ENCODE measurements around the gene UGT1A3. TPM values are rescaled to one million over a fixed set of nuclear protein-coding genes. Genes with fewer than 3 reads are reported as not detected.
"Not testable (repeated sequence)": the region's sequence is repeated elsewhere in the genome, so short reads cannot be mapped to it uniquely, and the experiment has no call there.

Gene UGT1A3
- total and polyA plus RNA-seq, 11 donors = not detected

GRCh38 chr2:233745073-233745755 is 16.4 kb downstream of the UGT1A3 start:
- no peaks in the 10 kb centered on the region for H3K36me3 ChIP-seq
- no peaks in the 10 kb centered on the region for H3K9me3 ChIP-seq
- WGBS, 4 donors = 75 to 77% (median 77%) methylated on average over 5 of the region's 5 CpGs
- H3K27me3 ChIP-seq = peaks cover 0 to 6% (median 0%) of the 10 kb centered on the region in 9 donors
- H3K4me3 ChIP-seq = no peak overlapping the region
- intact Hi-C loops (cut with DNase I) = no loop called here
- no peak for DNase-seq
- no peak for TF ChIP-seq POLR2A (IDR thresholded peaks at IDR 0.05)
- no peak for TF ChIP-seq CTCF (IDR thresholded peaks at IDR 0.05)
- no peak overlapping the region for H3K27ac ChIP-seq
- ATAC-seq = no peak
- H3K4me1 ChIP-seq = no peaks in the 10 kb centered on the region

GRCh38 chr2:233745838-233746237 is 17.0 kb downstream of the UGT1A3 start:
- DNase-seq; H3K36me3 ChIP-seq; H3K27me3 ChIP-seq; H3K27ac ChIP-seq; intact Hi-C loops (cut with DNase I); H3K4me1 ChIP-seq; H3K9me3 ChIP-seq; H3K4me3 ChIP-seq; ATAC-seq: not testable (repeated sequence)
- 57 to 70% (median 59%) methylated on average over 2 of the region's 2 CpGs for WGBS, 4 donors

GRCh38 chr2:233746475-233747282 is 17.8 kb downstream of the UGT1A3 start:
- Histone ChIP-seq H3K4me3 (no peak overlapping the region), H3K36me3 (no peaks in the 10 kb centered on the region), H3K4me1 (no peaks in the 10 kb centered on the region), H3K9me3 (peaks cover 0 to 3% (median 0%) of the 10 kb centered on the region in 12 donors), H3K27me3 (peaks cover 0 to 6% (median 0%) of the 10 kb centered on the region in 9 donors), H3K27ac (no peak overlapping the region)
- no peak for ATAC-seq
- DNase-seq = no peak
- TF ChIP-seq POLR2A (IDR thresholded peaks at IDR 0.05) (no peak), CTCF (IDR thresholded peaks at IDR 0.05) (no peak)
- intact Hi-C loops (cut with DNase I) = no loop called here
- WGBS, 4 donors = 69 to 77% (median 73%) methylated on average over 9 to 10 of the region's 10 CpGs

GRCh38 chr2:233747283-233747544 is 18.4 kb downstream of the UGT1A3 start:
- TF ChIP-seq POLR2A (IDR thresholded peaks at IDR 0.05) = no peak
- no peak for TF ChIP-seq CTCF (IDR thresholded peaks at IDR 0.05)
- 83 to 95% (median 87%) methylated on average over 6 of the region's 6 CpGs for WGBS, 4 donors
- H3K4me3 ChIP-seq = no peak overlapping the region
- DNase-seq = no peak
- intact Hi-C loops (cut with DNase I) = no loop called here
- no peak overlapping the region for H3K27ac ChIP-seq
- peaks cover 0 to 3% (median 0%) of the 10 kb centered on the region in 12 donors for H3K9me3 ChIP-seq
- H3K4me1 ChIP-seq = no peaks in the 10 kb centered on the region
- H3K27me3 ChIP-seq = peaks cover 0 to 3% (median 0%) of the 10 kb centered on the region in 9 donors
- ATAC-seq = no peak
- H3K36me3 ChIP-seq = no peaks in the 10 kb centered on the region

- intact Hi-C loops (cut with DNase I); DNase-seq; H3K27me3 ChIP-seq; ATAC-seq; H3K4me3 ChIP-seq; H3K9me3 ChIP-seq; H3K27ac ChIP-seq; H3K36me3 ChIP-seq; H3K4me1 ChIP-seq: not testable (repeated sequence)
- 60 to 69% (median 61%) methylated on average over 1 to 2 of the region's 2 CpGs for WGBS, 4 donors
Measured at GRCh38 chr2:233750689-233751088, 21.8 kb downstream of the UGT1A3 start.

- H3K27ac ChIP-seq; H3K4me1 ChIP-seq; H3K27me3 ChIP-seq; DNase-seq; intact Hi-C loops (cut with DNase I); H3K4me3 ChIP-seq; ATAC-seq; H3K36me3 ChIP-seq; H3K9me3 ChIP-seq: not testable (repeated sequence)
- 59 to 75% (median 70%) methylated on average over 2 of the region's 2 CpGs for WGBS, 4 donors
Measured at GRCh38 chr2:233751212-233752009, 22.6 kb downstream of the UGT1A3 start.

Measured in heart left ventricle (tissue), 16 donors.